ENCODE data around the gene B4GALT7.

Gene B4GALT7

DNA sequence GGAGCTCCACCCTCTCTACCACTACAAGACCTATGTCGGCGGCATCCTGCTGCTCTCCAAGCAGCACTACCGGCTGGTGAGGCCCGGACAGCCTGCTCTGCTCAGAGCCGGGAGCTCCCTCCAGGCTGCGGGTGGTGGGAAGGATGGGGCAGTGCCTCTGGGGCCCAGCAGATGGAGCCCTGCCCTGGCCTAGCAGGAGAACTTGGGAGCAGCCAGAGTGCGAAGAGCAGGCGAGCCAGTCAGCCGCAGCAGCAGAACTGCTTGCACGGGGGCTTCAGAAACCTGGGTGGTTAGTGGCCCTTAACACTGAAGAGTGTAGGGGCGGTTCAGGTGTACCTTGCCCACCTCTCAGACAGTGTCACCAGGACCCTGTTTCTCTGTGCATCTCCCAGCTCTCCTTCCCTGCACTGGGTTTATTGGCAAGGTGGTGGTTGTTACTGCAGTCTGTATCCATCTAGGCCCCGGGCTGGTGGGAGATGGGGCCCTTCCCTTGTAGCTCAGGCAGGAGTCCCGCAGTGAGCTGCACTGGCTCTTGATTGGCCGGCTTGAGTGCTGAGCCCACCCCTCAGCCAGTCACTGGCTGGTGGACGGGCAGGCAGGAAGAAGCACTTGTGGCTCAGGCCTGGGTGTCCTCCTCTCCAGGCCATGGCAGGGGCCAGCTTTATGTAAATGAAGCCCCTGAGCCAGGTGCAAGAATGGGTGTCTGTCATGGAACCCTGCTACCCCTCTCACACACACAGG lies 7.7 kb downstream of the B4GALT7 start:
- Histone ChIP-seq H3K36me3 (ENCODE audit: control insufficient read depth, insufficient read depth, low read length) (peaks cover 31% of the 10 kb centered on the region), H3K4me3 (replicated peaks; ENCODE audit: low read depth, low read length) (no peak overlapping the region), H3K27me3 (replicated peaks; ENCODE audit: control insufficient read depth, insufficient read depth, low read length) (no peaks in the 10 kb centered on the region)
- TF ChIP-seq, protein P1, sequence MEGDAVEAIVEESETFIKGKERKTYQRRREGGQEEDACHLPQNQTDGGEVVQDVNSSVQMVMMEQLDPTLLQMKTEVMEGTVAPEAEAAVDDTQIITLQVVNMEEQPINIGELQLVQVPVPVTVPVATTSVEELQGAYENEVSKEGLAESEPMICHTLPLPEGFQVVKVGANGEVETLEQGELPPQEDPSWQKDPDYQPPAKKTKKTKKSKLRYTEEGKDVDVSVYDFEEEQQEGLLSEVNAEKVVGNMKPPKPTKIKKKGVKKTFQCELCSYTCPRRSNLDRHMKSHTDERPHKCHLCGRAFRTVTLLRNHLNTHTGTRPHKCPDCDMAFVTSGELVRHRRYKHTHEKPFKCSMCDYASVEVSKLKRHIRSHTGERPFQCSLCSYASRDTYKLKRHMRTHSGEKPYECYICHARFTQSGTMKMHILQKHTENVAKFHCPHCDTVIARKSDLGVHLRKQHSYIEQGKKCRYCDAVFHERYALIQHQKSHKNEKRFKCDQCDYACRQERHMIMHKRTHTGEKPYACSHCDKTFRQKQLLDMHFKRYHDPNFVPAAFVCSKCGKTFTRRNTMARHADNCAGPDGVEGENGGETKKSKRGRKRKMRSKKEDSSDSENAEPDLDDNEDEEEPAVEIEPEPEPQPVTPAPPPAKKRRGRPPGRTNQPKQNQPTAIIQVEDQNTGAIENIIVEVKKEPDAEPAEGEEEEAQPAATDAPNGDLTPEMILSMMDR (IDR thresholded peaks at IDR 0.05; ENCODE audit: insufficient read depth, low read length, poor library complexity, severe bottlenecking), result peak; percentile 81
- peak; percentile 47 for DNase-seq (ENCODE audit: extremely low read depth, insufficient read length)

DNA sequence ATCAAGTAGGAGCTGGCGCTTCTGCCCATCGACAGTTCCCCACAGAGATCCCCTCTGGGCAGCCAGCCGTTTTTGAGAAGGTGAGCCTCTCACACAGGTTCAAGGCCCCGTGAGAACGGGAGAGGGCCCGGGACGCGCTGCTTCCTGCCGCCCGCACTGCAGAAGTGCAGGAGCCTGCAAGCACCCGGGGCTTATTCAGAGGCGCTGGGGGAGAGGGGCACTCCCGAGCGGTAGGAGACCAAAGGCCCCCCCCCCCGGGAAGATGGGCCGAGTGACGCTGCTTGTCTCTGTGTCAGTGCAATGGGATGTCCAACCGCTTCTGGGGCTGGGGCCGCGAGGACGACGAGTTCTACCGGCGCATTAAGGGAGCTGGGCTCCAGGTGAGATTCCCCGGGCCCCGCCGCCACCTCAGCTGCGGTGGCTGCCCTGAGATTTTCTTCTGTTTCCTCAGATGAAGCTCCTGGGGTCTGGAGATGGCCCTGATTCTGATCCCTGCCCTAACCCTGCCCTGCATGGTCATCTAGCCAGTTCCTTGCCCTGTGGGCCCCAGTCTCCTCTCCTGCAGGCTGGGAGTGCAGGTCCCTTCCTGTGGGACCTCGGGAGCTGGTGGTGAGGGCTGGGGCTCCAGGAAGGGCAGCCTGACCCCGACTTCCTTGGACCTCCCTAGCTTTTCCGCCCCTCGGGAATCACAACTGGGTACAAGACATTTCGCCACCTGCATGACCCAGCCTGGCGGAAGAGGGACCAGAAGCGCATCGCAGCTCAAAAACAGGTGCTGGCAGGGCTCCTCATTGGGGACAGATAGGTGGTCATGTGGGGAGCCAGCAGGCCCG lies 8.5 kb downstream of the B4GALT7 start:
- TF ChIP-seq, protein P1 (IDR thresholded peaks at IDR 0.05; ENCODE audit: insufficient read depth, low read length, poor library complexity, severe bottlenecking), result no peak
- H3K27me3 ChIP-seq (replicated peaks; ENCODE audit: control insufficient read depth, insufficient read depth, low read length), result no peaks in the 10 kb centered on the region
- no peak overlapping the region for H3K4me3 ChIP-seq (replicated peaks; ENCODE audit: low read depth, low read length)
- no peak for DNase-seq (ENCODE audit: extremely low read depth, insufficient read length)
- peaks cover 31% of the 10 kb centered on the region for H3K36me3 ChIP-seq (ENCODE audit: control insufficient read depth, insufficient read depth, low read length)

DNA sequence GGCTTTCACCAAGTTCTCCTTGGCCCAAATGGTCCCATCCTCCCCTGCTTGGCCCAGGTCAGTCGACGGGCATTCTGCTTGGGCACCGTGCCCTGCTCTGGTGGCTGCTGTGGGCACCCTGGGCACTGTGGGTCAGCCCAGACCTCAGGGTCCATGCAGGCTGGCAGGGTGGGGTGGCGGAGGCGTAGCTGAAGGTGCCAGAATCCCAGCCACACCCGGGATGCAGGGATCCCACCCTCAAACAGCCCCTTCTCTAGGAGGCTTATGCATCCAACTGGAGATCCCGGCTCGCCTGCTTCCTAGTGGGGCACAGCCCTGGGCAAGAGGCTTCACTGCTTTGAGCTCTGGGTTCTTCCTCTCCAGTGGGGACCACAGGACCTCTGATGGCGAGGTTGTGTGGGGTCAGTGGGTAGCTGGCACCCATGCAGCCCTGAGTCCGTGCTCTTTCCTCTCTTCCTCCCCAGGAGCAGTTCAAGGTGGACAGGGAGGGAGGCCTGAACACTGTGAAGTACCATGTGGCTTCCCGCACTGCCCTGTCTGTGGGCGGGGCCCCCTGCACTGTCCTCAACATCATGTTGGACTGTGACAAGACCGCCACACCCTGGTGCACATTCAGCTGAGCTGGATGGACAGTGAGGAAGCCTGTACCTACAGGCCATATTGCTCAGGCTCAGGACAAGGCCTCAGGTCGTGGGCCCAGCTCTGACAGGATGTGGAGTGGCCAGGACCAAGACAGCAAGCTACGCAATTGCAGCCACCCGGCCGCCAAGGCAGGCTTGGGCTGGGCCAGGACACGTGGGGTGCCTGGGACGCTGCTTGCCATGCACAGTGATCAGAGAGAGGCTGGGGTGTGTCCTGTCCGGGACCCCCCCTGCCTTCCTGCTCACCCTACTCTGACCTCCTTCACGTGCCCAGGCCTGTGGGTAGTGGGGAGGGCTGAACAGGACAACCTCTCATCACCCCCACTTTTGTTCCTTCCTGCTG lies 9.4 kb downstream of the B4GALT7 start:
- H3K27me3 ChIP-seq (replicated peaks; ENCODE audit: control insufficient read depth, insufficient read depth, low read length), result no peaks in the 10 kb centered on the region
- DNase-seq (ENCODE audit: extremely low read depth, insufficient read length), result no peak
- TF ChIP-seq, protein P1 (IDR thresholded peaks at IDR 0.05; ENCODE audit: insufficient read depth, low read length, poor library complexity, severe bottlenecking), result no peak
- H3K4me3 ChIP-seq (replicated peaks; ENCODE audit: low read depth, low read length), result no peak overlapping the region
- peaks cover 31% of the 10 kb centered on the region for H3K36me3 ChIP-seq (ENCODE audit: control insufficient read depth, insufficient read depth, low read length)

DNA sequence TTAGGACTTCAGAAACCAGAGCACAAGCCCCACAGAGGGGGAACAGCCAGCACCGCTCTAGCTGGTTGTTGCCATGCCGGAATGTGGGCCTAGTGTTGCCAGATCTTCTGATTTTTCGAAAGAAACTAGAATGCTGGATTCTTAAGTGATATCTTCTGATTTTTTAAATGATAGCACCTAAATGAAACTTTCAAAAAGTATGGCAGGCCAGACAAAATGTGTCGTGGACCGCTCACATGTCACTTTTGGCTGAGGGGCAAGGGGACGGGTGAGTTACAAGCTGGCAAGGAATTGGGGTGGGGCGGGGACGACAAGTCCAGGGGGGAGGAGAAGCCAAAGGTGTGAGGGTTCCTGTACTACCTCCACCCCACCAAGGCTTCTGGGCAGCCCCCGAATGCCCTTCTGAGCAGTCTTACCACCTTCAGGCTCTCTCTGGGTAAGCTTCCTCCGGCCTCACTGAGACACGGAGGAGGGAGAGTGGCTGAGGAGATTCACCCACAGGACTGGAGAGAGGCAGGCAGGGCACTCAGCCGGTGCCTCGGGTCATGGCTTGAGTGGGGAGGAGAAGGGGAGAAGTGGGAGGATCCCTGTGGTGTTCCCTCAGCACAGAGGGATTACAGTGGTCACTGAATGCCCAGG lies 10.3 kb downstream of the B4GALT7 start:
- H3K4me3 ChIP-seq (replicated peaks; ENCODE audit: low read depth, low read length), result no peak overlapping the region
- peaks cover 31% of the 10 kb centered on the region for H3K36me3 ChIP-seq (ENCODE audit: control insufficient read depth, insufficient read depth, low read length)
- TF ChIP-seq, protein P1 (IDR thresholded peaks at IDR 0.05; ENCODE audit: insufficient read depth, low read length, poor library complexity, severe bottlenecking), result no peak

More for the DNA sequence above, 10.3 kb downstream of the B4GALT7 start:
- H3K27me3 ChIP-seq (replicated peaks; ENCODE audit: control insufficient read depth, insufficient read depth, low read length), result no peaks in the 10 kb centered on the region
- no peak for DNase-seq (ENCODE audit: extremely low read depth, insufficient read length)

All from GM06990 (cell line).